HG02973 (cell line): ENCODE data around the gene GABRA4.

Experiments used
- ATAC-seq: cut with Tn5 transposase; IDR thresholded peaks from one replicate; pipeline ENCODE4 v1.9.1; 2021; ENCODE audit warnings: moderate library complexity; ENCODE audit not compliant: unreplicated experiment

Gene GABRA4

DNA sequence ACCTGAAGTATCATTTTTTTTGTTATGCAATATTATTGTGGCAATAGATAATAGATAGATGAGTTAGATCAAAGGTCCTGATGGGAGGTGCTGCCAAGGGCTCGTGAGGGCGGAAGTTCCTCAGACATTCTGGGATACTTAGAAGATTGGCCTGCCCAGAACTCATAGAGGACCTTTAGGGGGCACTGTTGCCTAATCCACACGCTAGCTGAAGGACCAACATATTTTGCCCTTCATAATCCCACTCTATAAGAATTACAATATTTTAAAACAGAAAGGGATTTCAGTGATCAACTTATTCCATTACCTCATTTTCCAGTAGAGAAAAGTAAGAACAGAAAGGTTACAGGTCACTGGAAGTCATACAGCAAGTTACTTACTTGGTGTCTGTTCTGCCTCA is 61.4 kb downstream of the GABRA4 start:
- ATAC-seq: peak; percentile 80

- no peak for ATAC-seq
These were observed 62.5 kb downstream of the GABRA4 start for GRCh38 chr4:46930891-46931290.

- ATAC-seq: no peak
These were observed 66.2 kb downstream of the GABRA4 start for GRCh38 chr4:46927201-46927600.

GRCh38 chr4:46924789-46925529 is 68.4 kb downstream of the GABRA4 start:
- no peak for ATAC-seq

- no peak for ATAC-seq
These were observed 71.2 kb downstream of the GABRA4 start for GRCh38 chr4:46922205-46922604.

DNA sequence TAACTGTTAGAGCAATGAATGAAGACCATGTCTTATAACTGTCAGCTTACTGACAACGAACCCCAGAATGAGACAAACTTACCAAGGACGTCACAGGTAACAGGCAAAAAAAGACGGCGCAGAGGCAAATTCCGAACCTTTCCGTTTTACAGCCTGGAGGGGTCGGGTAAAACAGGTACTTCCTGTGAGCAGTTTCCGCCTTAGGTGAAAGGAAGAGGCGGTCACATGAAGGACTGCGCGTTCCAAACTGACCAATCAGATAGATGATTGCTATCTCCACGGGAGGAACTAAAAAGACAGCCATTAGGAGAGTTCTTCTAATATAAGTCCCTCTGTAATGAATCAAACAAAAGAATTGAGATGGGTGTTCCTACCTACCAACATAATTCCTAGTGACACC is 84.3 kb downstream of the GABRA4 start, which contains the start of gene COX7B2:
Gene COX7B2, minus strand, starts transcription at position 168 of the 400 bp plus-strand sequence. CDS start 174,053 bp downstream, outside the sequence.
- ATAC-seq: no peak

DNA sequence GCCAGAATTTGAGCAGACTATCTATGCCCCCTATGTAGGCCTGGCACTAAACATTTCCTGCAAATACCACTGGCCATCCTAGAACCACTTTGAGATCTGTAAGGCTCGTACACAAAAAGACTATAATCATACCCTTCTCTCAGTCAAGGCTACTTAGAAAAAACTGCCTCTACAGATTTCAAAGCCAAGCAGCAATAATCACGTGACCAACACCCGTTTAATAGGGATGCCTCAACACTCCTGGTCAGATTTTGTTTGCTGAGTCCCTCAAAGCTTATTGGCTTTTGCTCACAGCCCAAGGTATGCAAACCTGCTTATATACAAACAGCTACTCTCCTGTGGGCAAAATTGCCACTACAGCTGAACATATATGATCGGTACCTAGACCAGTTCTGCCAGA is 85.2 kb downstream of the GABRA4 start:
- ATAC-seq: no peak

DNA sequence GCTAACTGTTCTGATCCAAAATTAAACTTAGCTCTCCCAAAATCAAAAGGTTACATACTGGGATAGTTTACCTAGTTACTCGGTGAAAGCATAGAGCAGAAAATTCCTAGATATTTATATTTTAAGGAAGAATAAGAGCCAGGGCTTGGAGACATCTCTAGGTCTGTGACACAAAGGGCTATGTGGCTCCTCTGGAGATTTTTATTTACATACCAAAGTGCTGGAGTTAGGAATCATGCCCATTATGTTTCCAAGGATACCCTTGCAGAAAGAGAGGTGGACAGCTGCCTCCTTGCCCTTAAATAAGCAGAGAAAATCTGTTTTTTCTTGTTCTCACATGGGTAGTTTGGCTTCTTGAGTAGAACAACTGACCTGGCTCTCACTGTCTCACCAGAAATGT is 93.3 kb downstream of the GABRA4 start:
- no peak for ATAC-seq

DNA sequence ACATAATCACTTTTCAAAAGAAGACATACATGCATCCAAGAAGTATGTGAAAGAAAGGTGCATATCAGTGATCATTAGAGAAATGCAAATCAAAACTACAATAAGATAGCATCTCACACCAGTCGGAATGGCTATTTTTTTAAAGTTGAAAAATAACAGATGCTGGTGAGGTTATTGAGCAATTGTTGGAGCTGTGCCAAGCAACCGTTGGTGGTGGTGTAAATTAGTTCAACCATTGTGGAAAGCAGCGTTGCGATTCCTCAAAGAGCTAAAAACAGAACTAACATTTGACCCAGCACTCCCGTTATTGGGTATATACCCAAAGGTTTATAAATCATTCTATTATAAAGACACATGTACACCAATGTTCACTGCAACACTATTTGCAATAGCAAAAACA is 98.6 kb downstream of the GABRA4 start:
- no peak for ATAC-seq

DNA sequence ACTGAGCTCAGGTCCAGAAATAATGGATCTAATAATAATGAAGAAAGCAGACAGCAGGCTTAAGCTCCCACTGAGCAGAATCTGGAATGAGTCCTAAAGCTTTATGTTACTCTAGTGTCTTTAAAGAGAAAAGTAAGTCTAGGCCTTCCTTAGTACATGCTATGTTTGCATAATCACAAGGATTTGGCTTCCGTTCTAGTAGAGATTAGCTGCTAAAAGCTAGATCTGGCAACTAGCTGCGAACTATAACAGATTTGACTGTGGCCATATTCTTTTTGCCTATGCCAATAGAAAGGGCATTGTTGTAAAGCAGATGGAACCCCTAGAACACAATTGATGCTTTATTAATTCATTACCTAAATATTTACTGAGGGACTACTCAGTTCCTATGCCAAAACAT is 103.3 kb downstream of the GABRA4 start:
- ATAC-seq: no peak

- no peak for ATAC-seq
These were observed 104.0 kb downstream of the GABRA4 start for GRCh38 chr4:46889410-46889809.

GRCh38 chr4:46886711-46887110 is 106.7 kb downstream of the GABRA4 start:
- no peak for ATAC-seq

DNA sequence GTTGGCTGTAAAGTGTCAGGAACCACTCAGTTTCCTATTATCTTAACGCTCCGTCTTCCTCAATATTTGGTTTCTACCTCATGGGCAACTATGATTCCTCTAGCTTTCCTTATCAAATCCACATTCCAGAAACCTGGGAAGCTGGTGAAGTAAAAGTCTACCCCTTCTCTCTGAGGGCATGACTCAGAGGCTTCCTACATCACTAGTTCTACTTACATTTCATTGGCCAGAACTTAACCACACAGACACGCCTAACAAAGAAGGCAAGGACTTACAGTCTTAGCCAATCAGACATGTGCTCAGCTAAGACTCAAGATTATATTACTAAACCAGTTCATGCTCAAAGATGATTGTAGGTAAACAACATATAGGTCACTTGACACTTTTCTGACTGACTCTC is 114.7 kb downstream of the GABRA4 start:
- ATAC-seq: no peak

DNA sequence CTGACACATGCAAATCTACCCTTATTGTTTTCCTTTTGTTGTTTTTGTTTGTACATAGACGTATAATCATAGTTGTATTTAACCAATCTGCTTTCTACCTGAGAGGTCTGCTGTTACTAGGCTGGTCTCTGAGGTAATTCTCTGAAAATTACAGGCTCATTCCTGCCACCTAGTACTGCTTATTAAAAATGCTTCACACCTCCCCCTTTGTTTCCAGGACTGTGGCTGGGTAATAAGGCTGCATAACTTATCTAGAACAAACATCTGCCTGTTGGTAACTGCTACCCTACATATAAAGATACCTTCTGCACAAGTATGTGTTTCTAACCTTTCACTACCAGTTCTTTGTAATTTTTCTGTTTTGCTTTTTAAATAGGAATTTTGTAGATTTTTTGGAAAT is 118.6 kb downstream of the GABRA4 start:
- ATAC-seq: no peak

DNA sequence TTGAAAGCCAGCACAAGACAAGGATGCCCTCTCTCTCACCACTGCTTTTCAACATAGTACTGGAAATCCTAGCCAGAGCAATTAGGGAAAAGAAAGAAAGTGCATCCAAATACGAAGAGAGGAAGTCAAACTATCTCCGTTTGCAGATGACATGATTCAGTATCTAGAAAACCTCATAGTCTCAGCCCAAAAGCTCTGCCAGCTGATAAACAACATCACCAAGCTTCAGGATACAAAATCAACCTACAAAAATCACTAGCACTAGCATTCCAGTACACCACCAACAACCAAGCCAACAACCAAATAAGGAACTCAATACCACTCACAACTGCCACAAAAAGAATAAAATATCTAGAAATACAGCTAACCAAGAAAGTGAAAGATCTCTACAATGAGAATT is 123.0 kb downstream of the GABRA4 start:
- no peak for ATAC-seq
